ENCODE measurements around the gene LAMC3. TPM values are rescaled to one million over a fixed set of nuclear protein-coding genes. Genes with fewer than 3 reads are reported as not detected.
A peak's percentile ranks its signal among the peaks of the same experiment; 100 is the strongest.

Gene LAMC3
- total RNA-seq, 1 donor from 2014 or later = 26.4 TPM

DNA sequence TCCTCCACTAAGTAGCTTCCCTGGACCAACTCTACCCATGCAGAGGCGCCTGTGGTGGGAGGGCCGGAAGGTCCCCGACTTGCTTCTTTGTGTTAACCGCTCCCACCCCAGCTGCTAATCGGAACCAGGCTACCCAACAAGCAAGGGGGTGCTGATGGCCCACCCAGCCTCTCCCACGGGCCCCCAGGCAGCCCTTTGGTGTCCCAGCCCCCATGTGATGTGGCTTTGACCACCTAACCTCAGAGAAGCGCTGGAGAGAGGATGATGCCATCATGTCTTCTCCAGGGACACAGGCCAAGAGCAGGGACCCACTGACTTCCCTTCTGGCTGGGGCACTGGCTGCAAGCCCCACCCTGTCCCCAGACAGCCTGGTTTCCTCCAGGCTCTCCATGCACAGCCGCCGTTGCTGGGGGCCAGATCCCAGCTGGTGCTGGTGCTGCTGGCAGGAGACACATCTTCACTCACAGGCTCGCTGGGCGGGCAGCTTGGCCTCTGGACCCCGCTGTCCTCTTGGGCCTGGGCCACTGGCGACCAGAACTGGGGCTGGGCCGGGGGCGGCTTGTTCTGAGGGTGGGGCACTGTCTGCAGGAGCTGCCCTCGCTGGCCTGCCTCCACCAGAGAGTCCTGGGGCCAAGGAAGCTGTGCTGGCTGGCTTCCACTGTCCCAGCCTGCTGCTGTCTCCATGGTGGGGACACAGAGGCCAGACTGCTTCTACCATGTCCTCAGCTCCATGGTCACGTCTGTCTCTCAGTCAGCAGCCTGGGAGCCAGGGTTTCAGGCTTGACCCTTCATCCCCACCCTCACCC lies 27.8 kb downstream of the LAMC3 start:
- intact Hi-C loops (cut with DNase I) = no loop called here
- H3K27me3 ChIP-seq (ENCODE audit: low read depth) = peaks cover 8% of the 10 kb centered on the region
- TF ChIP-seq, protein P1, sequence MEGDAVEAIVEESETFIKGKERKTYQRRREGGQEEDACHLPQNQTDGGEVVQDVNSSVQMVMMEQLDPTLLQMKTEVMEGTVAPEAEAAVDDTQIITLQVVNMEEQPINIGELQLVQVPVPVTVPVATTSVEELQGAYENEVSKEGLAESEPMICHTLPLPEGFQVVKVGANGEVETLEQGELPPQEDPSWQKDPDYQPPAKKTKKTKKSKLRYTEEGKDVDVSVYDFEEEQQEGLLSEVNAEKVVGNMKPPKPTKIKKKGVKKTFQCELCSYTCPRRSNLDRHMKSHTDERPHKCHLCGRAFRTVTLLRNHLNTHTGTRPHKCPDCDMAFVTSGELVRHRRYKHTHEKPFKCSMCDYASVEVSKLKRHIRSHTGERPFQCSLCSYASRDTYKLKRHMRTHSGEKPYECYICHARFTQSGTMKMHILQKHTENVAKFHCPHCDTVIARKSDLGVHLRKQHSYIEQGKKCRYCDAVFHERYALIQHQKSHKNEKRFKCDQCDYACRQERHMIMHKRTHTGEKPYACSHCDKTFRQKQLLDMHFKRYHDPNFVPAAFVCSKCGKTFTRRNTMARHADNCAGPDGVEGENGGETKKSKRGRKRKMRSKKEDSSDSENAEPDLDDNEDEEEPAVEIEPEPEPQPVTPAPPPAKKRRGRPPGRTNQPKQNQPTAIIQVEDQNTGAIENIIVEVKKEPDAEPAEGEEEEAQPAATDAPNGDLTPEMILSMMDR (IDR thresholded peaks at IDR 0.05) = no peak
- peaks cover 12% of the 10 kb centered on the region for H3K4me1 ChIP-seq
- peak overlapping the region; percentile 53 for H3K27ac ChIP-seq
- DNase-seq (no peak), ATAC-seq (peak; percentile 25 to 47)
- no peaks in the 10 kb centered on the region for H3K36me3 ChIP-seq
- H3K4me3 ChIP-seq = no peak overlapping the region
- no peaks in the 10 kb centered on the region for H3K9me3 ChIP-seq

DNA sequence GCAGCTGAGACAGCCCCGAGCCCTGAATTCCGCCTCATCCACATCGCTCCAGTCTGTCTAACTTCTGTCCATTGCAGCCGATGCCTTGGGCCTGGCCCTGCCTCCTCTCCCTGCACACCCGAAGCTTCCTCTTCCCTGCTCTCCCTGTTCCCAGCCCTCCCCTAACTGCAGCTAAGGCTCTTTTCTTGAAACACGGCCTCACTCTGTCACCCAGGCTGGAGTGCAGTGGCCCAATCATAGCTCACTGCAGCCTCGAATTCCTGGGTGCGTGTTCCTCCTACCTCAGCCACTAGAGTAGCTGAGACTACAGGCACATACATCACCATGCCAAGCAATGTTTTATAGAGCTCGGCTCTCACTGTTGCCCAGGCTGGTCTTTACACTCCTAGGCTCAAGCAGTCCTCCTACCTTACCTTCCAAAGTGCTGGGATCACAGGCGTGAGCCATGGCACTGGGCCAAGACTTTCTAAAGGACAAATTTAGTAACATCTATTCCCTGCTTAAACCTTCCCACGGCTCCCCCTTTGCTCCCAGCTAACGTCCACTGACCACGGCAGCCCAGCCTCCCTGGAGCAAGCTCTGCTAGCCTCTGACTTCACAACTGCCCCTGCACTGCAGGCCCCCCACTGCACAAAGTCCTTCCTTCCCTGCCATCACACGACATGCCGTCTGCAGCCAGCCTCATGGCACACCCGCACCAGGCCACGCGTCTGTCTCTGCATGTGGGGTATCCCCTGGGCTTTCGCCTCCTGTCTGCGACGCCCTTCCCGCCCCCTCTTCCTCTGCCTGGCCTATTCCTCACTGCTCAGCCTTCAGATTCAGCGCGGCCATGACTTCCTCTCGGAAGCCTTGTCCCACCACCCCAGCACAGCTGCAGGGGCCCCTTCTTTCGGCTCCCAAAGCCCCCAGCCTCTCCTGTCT lies 28.6 kb downstream of the LAMC3 start:
- intact Hi-C loops (cut with DNase I) = no loop called here
- H3K4me3 ChIP-seq = no peak overlapping the region
- peaks cover 8% of the 10 kb centered on the region for H3K27me3 ChIP-seq (ENCODE audit: low read depth)
- TF ChIP-seq, protein P1 (IDR thresholded peaks at IDR 0.05) = no peak
- peaks cover 12% of the 10 kb centered on the region for H3K4me1 ChIP-seq
- ATAC-seq = peak in 1 of 2 donors; percentile 10
- no peaks in the 10 kb centered on the region for H3K9me3 ChIP-seq
- no peaks in the 10 kb centered on the region for H3K36me3 ChIP-seq
- DNase-seq = no peak
- H3K27ac ChIP-seq = peak overlapping the region; percentile 53

DNA sequence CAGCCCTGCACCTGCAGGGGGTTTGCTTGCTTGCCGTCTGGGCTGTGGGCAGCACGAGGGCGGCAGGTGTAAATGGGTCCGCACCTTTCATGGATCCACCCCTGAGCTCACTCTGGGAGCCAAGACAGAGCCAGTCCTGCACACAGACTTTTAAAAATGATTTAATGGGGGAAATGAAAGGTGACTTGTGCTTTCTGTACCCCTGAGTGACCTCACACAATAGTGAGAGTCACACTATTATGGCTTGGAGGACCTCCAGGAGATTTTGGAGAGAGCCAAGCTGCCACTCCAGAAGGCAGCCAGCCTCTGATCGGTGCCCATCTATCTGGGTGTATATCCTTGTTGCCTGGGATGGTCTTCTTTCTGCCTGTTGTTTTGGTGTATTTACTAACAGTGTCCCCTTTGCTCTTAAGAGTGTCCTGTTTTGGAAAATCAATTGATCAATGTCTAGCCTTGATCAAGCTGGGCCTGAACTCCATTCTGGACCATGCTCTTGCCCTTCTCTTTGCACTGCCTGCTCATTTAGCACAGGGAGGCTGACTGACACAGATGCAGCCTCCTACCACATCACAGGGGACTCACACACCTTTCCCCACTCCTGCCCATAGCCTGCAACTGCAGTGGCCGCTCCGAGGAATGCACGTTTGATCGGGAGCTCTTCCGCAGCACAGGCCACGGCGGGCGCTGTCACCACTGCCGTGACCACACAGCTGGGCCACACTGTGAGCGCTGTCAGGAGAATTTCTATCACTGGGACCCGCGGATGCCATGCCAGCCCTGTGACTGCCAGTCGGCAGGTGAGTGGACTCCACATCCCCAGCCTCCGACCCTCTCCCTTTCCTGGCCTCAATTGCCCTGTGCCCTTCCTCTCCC lies 29.5 kb downstream of the LAMC3 start:
- DNase-seq (no peak), ATAC-seq (no peak)
- H3K4me1 ChIP-seq = peaks cover 12% of the 10 kb centered on the region
- no peaks in the 10 kb centered on the region for H3K36me3 ChIP-seq
- TF ChIP-seq, protein P1 (IDR thresholded peaks at IDR 0.05) = no peak
- H3K9me3 ChIP-seq = no peaks in the 10 kb centered on the region
- H3K27ac ChIP-seq = peak overlapping the region; percentile 53
- H3K4me3 ChIP-seq = no peak overlapping the region
- H3K27me3 ChIP-seq (ENCODE audit: low read depth) = peaks cover 8% of the 10 kb centered on the region
- intact Hi-C loops (cut with DNase I) = no loop called here

DNA sequence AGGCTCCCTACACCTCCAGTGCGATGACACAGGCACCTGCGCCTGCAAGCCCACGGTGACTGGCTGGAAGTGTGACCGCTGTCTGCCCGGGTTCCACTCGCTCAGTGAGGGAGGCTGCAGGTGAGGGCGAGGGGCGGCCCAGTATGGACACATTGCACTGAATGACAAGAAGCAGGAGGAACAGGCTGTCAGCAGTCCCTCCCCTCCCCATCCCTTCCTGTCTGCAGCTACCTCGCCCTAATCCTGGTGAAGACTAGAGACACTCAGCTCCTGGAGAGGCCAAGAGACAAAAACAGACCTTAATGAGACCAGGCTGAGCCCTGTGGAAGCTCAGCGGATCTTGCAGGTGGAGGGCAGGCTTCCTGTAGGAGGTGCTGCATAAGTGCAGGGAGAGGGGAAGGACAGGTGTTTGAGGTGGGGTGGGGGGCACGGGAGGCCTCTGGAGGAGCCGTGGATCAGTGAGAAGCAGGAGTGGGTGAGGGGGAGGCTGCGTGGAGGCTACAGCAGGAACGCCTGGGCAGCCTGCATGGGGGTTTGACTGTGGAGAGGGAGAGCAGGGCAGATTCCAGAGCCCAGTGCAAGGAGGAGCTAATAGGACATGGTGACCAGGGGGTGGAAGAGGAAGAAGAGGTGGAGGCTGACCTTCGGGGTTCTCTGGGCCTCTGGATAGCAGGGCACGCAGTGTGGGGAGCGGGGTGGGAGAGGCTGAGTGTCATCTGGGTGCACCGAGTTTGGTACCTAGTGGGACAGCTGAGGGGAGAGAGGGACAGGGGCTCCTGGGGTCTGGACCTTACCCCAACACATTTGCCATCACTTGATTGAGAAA lies 30.4 kb downstream of the LAMC3 start:
- Histone ChIP-seq H3K9me3 (no peaks in the 10 kb centered on the region), H3K27ac (no peak overlapping the region), H3K36me3 (no peaks in the 10 kb centered on the region), H3K4me1 (peaks cover 12% of the 10 kb centered on the region), H3K27me3 (ENCODE audit: low read depth) (peaks cover 8% of the 10 kb centered on the region), H3K4me3 (no peak overlapping the region)
- intact Hi-C loops (cut with DNase I) = no loop called here
- ATAC-seq (no peak), DNase-seq (no peak)
- TF ChIP-seq, protein P1 (IDR thresholded peaks at IDR 0.05) = no peak
